HG02678 (cell line): ENCODE data around the gene DNAJC4.

Experiments used
- ATAC-seq: cut with Tn5 transposase; IDR thresholded peaks from one replicate; pipeline ENCODE4 v1.9.1; 2021; ENCODE audit warnings: mild to moderate bottlenecking, moderate library complexity; ENCODE audit not compliant: unreplicated experiment

Gene DNAJC4, protein sequence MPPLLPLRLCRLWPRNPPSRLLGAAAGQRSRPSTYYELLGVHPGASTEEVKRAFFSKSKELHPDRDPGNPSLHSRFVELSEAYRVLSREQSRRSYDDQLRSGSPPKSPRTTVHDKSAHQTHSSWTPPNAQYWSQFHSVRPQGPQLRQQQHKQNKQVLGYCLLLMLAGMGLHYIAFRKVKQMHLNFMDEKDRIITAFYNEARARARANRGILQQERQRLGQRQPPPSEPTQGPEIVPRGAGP

DNA sequence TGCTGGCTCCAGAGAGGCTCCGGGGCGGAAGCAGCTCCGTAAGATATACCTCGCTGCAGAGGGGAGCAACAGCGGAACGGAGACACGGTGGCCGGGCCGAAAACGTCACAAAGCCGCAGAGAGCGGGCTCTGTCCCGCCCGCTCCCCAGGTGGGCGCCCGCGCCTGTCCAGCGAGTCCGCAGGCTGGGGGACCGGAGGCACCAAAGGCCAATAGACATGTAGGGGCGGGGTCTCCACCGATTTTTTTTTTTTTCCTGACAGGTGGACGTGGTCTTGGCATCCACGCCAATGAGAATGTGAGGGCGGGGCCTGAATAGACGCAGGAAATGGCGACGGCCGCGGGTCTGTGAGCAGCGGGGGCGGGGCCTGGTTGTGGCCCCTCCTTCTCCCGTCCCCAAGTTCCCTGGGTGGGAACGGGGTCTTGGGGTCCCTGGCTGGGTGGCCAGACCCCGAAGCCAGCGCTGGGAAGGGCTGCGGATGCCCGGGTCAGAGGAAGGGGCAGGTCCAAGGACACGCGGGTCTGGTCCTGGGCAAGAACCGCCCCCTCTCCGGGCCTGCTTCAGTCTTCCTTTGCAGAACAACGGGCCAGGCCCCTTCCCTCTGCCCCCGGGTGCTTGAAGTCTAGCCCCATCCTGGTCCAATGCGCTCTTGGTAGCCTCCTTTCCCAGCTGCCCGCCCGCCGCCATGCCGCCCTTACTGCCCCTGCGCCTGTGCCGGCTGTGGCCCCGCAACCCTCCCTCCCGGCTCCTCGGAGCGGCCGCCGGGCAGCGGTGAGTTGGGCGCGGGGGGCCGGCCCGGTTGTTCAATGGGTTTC is at the start of gene DNAJC4:
Gene DNAJC4, plus strand, starts transcription at position 378 of the 814 bp plus-strand sequence. Its CDS starts 307 bp downstream, at position 685.
- peak; percentile 49 for ATAC-seq

- no peak for ATAC-seq
Observed at GRCh38 chr11:64180891-64181290, 49.5 kb upstream of the DNAJC4 start.

- no peak for ATAC-seq
Observed at GRCh38 chr11:64181506-64182411, 48.6 kb upstream of the DNAJC4 start.

GRCh38 chr11:64183890-64184289 is 46.5 kb upstream of the DNAJC4 start:
- no peak for ATAC-seq

DNA sequence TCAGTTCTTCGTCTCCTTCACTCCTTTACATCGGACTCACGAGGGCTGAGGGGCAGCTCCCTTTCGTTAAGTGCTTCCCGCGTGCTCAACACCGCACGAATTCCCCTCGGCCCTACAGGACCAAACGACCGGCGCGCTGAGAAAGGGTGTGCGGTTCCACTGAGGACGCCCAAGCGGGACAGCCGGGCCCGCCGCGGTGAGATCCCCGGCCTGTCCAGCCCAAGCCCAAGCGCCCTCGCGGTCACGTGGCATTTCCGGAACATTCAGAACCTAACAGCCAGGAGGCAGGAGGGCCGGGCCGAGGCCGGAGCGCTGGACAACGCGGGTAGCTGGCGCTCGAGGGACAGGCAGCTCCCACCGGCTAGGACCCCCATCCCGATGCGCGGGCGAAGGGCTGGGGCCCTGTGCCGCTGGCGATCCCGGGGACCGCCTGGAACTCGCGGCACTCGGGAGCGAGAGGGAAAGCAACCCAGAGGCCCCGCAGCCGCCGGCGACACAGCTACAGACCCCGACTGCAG is 45.1 kb upstream of the DNAJC4 start:
- peak; percentile 10 for ATAC-seq

DNA sequence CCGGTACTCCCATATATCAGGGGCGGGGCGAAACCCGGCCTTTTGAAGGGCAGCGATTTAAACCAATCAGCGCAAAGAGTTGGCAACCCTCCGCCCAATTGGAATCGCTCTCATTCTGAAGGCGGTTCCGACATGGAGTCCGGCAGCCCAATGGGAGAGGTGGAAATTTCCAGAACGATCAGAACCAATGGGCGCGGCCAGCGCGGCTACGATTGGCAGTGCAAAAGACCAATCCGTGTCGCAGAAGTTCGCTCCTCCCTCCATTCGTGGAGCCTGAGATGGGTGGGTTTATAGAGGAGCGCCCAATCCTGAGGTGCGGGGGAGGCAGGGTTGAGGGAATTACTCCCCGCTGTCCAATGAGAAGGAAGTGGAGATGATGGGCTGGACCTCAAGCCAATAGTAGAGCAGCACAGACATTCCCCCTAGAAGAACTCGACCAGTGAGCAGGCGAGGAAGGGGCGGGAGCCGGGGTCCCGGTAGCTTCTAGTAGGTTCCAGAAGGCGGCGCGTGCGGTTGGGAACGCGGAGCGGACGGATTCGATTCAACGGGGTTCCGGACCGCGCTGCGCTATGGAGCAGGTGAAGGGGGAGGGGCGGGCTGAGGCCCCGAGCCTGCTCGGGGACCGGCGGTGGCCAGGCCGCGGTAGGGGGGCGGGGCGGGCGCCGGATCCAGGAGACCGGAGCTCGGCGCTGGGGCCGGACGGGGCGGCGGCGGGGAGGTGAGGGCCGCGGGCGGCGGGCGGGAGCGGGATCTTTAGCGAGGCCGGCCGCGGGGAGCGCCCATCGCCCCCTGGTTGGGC is 44.5 kb upstream of the DNAJC4 start, which contains the start of gene STIP1:
Gene STIP1, plus strand, starts transcription at position 479 of the 799 bp plus-strand sequence. Its CDS starts 91 bp downstream, at position 570.
- ATAC-seq: peak; percentile 84

DNA sequence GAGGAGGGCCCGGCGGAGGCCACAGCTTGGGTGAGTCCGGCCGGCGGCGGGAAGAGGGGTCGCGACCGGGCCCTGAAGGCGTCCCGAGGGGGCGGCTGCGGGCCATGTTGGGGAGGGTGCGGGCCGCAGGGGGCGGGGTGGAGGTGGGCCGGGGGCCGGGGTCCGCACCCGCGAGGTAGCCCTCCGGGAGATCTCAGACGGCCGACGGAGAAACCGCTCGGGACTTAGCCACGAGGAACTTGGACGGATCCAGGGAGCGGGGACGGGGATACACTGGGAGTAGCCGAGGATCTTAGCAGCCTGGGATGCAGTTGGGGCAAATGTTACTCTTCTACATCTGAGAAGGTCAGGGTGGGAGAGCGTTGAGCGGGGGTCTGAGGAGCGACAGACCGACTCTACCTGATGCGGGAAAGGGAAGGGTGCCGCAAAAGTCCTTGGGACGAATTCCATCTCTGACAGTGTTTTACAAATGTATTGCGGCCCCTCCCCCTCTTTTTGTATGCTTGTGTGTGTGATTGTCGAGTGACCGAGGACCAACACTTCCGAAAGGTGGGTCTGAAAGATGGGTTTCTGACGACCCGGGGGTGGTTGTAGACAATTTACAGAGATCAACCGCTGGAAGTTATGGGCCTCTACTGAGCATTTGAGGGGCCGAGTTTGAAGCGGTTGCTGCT is 43.7 kb upstream of the DNAJC4 start:
- ATAC-seq: no peak

- no peak for ATAC-seq
Observed at GRCh38 chr11:64192434-64192833, 37.9 kb upstream of the DNAJC4 start.

- no peak for ATAC-seq
Observed at GRCh38 chr11:64196626-64197025, 33.7 kb upstream of the DNAJC4 start.

- no peak for ATAC-seq
Observed at GRCh38 chr11:64198511-64198910, 31.8 kb upstream of the DNAJC4 start.

- no peak for ATAC-seq
Observed at GRCh38 chr11:64201543-64201942, 28.8 kb upstream of the DNAJC4 start.

GRCh38 chr11:64202992-64203391 is 27.4 kb upstream of the DNAJC4 start:
- ATAC-seq: no peak

DNA sequence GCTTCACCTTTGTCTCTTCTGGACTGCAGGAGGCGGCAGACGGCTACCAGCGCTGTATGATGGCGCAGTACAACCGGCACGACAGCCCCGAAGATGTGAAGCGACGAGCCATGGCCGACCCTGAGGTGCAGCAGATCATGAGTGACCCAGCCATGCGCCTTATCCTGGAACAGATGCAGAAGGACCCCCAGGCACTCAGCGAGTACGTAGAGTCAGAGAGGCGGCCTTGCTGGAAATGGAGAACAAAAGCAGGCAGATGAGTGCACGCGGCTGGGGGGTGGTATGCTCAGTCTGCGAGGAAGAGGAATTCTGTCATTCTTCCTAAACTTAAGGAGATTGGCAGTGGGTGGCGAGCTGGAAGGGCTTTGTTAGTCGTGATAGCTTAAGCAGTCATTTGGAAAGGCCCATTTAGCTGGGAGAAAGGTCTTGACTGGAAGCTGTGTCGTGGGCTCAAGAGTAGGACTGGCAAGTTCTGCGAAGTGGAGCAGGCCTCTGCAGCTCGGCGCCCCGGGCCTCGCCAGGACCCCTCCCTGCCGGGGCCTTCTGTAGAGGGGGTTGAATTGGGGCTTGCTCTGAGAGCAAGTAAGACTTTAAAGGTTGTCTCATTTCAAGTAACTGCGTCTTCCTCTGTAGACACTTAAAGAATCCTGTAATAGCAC is 26.8 kb upstream of the DNAJC4 start:
- no peak for ATAC-seq

DNA sequence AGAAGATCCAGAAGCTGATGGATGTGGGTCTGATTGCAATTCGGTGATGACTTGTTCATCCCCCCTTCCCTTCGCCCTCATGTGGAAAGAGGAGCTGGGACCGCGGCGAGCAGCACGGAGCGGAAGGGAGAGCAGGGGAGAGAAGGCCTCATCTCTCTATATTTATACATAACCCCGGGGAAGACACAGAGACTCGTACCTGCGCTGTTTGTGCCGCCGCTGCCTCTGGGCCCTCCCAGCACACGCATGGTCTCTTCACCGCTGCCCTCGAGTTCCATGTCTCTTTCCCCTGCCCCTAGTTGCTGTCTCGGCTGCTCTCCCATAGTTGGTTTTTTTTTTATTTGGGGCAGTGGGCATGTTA is 26.3 kb upstream of the DNAJC4 start:
- no peak for ATAC-seq

DNA sequence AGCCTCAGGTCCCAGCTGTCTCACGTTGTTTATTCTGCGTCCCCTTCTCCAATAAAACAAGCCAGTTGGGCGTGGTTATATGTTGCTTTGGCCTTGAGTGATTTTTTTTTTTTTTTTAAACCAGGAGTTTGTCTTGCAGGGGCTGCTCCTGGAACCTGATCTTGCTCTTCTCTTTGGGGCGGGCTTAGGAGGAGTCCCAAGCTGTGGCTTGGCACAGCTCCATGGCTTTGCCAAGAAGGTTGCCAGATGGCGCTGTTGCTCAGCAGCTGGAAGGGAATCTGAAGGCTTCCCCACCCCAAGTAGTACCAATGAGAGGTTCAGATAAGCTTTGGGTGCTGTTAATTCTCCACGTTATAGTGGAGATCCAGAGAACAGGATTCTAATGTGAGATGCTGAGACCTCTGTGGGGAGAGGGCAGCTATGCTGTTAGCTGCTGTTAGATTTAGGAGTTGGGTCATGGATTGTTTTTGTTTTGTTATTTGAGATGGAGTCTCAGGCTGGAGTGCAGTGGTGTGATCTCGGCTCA is 25.8 kb upstream of the DNAJC4 start:
- ATAC-seq: no peak

- peak; percentile 44 for ATAC-seq
Observed at GRCh38 chr11:64206457-64207255, 23.7 kb upstream of the DNAJC4 start, which contains the start of gene FERMT3. FERMT3 (plus strand) TSS chr11:64206721; CDS start chr11:64207365, 644 bp downstream.

DNA sequence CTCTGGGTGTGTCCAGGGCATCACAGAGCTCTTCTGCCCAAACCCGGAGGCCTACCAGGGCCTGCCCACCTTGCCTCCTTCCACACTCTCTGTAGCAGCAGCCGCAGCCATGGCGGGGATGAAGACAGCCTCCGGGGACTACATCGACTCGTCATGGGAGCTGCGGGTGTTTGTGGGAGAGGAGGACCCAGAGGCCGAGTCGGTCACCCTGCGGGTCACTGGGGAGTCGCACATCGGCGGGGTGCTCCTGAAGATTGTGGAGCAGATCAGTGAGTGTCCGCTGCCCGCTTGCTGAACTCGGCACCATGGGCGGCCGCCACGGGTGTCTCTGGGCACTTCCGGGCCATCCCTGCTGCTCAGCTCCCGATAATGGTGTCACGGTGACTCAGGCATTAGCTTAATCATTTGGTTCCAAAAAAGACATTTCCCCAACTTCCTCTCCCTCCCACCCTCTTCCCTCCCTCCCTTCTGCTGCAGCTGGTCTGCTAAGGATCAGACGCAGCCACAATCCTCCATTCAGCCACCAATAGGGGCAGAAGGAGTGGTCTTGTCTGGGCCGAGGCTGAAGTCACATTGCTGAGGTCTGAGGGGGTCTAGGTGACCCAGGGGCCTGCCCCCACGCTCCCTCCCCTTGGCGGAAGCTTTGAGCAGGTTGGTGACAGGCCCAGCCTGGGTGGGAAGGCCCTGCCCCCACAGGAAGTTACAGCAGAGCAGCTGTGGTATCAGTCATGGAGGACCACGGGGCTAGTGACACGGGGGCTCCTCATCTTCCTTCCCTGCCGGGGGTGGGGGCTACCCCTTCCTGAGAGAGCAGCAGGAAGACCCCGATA is 22.9 kb upstream of the DNAJC4 start:
- ATAC-seq: peak; percentile 57
